Measurements from ENCODE around the gene KRT78. TPM values are rescaled to one million over a fixed set of nuclear protein-coding genes. Genes with fewer than 3 reads are reported as not detected.
"Not testable (repeated sequence)": the region's sequence is repeated elsewhere in the genome, so short reads cannot be mapped to it uniquely, and the experiment has no call there.

Gene KRT78
- polyA plus RNA-seq, 1 experiment: not detected

DNA sequence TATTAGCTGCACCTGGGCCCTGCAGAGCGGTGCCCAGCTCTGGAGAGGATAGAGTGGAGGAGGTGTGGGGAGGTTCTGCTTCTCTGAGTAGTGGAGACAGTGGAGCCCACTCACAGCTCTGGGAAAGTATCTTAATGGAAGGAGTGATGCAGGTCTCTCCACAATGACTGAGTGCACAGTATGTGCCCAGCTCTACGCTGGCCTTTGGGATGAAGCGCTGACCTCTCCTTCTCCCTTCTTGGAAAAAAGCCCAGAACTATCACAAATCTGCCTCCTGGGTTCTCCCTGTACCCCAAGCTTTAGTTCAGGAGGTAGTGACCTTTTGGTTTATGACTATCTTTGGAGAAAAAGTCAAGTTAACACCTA, 52.4 kb downstream of the KRT78 start:
- TF ChIP-seq, protein P1, sequence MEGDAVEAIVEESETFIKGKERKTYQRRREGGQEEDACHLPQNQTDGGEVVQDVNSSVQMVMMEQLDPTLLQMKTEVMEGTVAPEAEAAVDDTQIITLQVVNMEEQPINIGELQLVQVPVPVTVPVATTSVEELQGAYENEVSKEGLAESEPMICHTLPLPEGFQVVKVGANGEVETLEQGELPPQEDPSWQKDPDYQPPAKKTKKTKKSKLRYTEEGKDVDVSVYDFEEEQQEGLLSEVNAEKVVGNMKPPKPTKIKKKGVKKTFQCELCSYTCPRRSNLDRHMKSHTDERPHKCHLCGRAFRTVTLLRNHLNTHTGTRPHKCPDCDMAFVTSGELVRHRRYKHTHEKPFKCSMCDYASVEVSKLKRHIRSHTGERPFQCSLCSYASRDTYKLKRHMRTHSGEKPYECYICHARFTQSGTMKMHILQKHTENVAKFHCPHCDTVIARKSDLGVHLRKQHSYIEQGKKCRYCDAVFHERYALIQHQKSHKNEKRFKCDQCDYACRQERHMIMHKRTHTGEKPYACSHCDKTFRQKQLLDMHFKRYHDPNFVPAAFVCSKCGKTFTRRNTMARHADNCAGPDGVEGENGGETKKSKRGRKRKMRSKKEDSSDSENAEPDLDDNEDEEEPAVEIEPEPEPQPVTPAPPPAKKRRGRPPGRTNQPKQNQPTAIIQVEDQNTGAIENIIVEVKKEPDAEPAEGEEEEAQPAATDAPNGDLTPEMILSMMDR (IDR thresholded peaks at IDR 0.05; ENCODE audit: insufficient read depth, low read depth, low read length): no peak
- POLR2A ChIA-PET: no interaction called here
- CTCF ChIA-PET: interaction anchor here (0.6 kb wide), 1 partner anchor 69 kb away, joined by 3 read pairs; no protein-coding TSS in a partner anchor

GRCh38 chr12:52795694-52796428, 52.9 kb downstream of the KRT78 start, which contains the start of gene KRT3:
TSS of gene KRT3 (minus strand) at chr12:52796117. CDS start at chr12:52796042, 75 bp downstream.
- POLR2A ChIA-PET: no interaction called here
- TF ChIP-seq, protein P1 (IDR thresholded peaks at IDR 0.05; ENCODE audit: insufficient read depth, low read depth, low read length): no peak
- H3K4me3 ChIP-seq (ENCODE audit: low read depth, low read length): no peak within 1 kb of the TSS
- H3K36me3 ChIP-seq (ENCODE audit: control insufficient read depth, insufficient read depth, low read length): no peaks in the 10 kb centered on the region
- peaks cover 7% of the 10 kb centered on the region; the same call in 1 of the 2 replicates for H3K27me3 ChIP-seq (ENCODE audit: control insufficient read depth, insufficient read depth, low read length)
- DNase-seq (ENCODE audit: low read depth): no peak
- CTCF ChIA-PET: interaction anchor here (0.6 kb wide), 1 partner anchor 70 kb away, joined by 3 read pairs; no protein-coding TSS in a partner anchor

More for the DNA sequence above, 52.4 kb downstream of the KRT78 start:
- H3K27me3 ChIP-seq (ENCODE audit: control insufficient read depth, insufficient read depth, low read length): peaks cover 4% of the 10 kb centered on the region; the same call in 1 of the 2 replicates
- no peaks in the 10 kb centered on the region for H3K36me3 ChIP-seq (ENCODE audit: control insufficient read depth, insufficient read depth, low read length)
- no peak for DNase-seq (ENCODE audit: low read depth)
- no peak overlapping the region for H3K4me3 ChIP-seq (ENCODE audit: low read depth, low read length)

- DNase-seq (ENCODE audit: low read depth); H3K4me3 ChIP-seq (ENCODE audit: low read depth, low read length); POLR2A ChIA-PET; H3K36me3 ChIP-seq (ENCODE audit: control insufficient read depth, insufficient read depth, low read length); CTCF ChIA-PET: not testable (repeated sequence)
- peaks cover 11% of the 10 kb centered on the region for H3K27me3 ChIP-seq (ENCODE audit: control insufficient read depth, insufficient read depth, low read length)
Measured at GRCh38 chr12:52795332-52795674, 53.5 kb downstream of the KRT78 start.

DNA sequence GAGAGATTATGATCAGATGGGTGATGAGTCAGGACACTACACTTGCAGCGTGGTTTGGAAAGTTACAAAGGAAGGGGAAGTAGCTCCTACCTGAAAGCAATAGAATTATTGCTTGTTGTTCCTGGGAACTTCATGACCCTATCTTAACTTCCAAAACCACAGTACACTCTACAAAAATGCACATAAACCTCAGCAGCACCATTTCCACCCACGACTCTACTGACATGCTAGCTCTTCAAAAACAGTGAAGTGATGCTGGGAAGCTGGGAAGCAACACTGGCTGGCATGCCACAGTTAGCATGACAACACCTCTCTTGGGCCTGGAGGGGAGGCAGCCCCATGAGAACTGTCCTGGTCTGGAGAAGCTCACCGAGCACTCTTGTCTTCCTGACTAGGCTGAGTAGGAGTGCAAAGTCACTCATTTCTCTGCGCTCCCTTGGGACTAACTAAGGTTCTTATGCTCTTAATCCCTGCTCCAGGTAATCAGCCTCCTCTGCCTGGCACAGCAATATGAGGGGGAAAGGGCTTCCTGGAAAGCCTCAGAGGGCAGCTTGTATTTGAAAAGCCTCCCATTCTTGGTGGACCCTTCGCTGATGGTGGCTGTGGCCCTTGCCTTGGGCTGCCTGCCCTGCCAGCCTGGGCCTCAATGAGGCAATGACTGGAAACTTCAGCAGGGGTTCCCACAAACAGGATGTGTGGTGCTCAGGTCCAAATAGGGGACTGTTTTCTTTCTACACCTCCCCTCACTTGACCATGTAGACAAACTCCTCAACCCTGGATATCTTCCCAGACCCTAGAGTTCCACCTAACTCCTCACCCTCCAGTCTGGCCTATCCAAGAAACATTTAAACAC, 54.1 kb downstream of the KRT78 start:
- ChIA-PET POLR2A (no interaction called here), CTCF (interaction anchor here (1.0 kb wide), 1 partner anchor 39 kb away, joined by 3 read pairs; no protein-coding TSS in a partner anchor)
- Histone ChIP-seq H3K4me3 (ENCODE audit: low read depth, low read length) (no peak overlapping the region), H3K27me3 (ENCODE audit: control insufficient read depth, insufficient read depth, low read length) (peaks cover 13% of the 10 kb centered on the region), H3K36me3 (ENCODE audit: control insufficient read depth, insufficient read depth, low read length) (no peaks in the 10 kb centered on the region)
- DNase-seq (ENCODE audit: low read depth): no peak
- TF ChIP-seq, protein P1 (IDR thresholded peaks at IDR 0.05; ENCODE audit: insufficient read depth, low read depth, low read length): no peak

- ChIA-PET POLR2A (no interaction called here), CTCF (interaction anchor here (0.9 kb wide), 1 partner anchor 16 kb away, joined by 3 read pairs; no protein-coding TSS in a partner anchor)
- peaks cover 26% of the 10 kb centered on the region for H3K27me3 ChIP-seq (ENCODE audit: control insufficient read depth, insufficient read depth, low read length)
- DNase-seq (ENCODE audit: low read depth): no peak
- H3K36me3 ChIP-seq (ENCODE audit: control insufficient read depth, insufficient read depth, low read length): no peaks in the 10 kb centered on the region
- H3K4me3 ChIP-seq (ENCODE audit: low read depth, low read length): no peak overlapping the region
- TF ChIP-seq, protein P1 (IDR thresholded peaks at IDR 0.05; ENCODE audit: insufficient read depth, low read depth, low read length): no peak
Measured at GRCh38 chr12:52792185-52793029, 56.4 kb downstream of the KRT78 start.

Measured in BJ (cell line).